ENCODE measurements around the gene AQP7. TPM values are rescaled to one million over a fixed set of nuclear protein-coding genes. Genes with fewer than 3 reads are reported as not detected.

The AQP7 gene
- total RNA-seq, 1 experiment from 2014 or later, result not detected

DNA sequence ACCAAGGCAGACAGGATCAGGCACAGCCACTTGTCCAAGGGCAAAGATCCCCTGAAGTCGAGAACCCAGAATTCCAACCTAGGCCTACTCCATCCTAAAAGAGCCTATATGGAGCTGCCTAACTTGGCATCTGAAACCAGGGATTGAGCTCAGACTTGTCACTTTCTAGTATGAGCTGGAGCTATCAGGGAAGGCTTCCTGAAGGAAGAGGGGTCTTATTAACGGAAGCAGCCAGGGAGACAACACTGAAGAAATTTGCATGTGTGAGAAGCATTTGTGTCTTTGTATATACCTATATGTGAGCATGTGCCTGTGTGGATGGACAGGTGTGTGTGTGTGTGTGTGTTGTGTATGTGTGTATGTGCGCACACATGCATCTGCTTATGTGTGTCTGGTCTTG lies 4.7 kb upstream of the AQP7 start:
- Histone ChIP-seq H2AFZ (ENCODE audit: low read length) (no peak overlapping the region), H3K4me3 (ENCODE audit: low read length) (no peak overlapping the region), H3K27ac (ENCODE audit: low read length) (no peak overlapping the region), H3K79me2 (ENCODE audit: low read length) (no peaks in the 10 kb centered on the region), H3K9me3 (ENCODE audit: low read length) (no peaks in the 10 kb centered on the region), H3K9ac (ENCODE audit: low read length) (no peak overlapping the region), H3K4me2 (ENCODE audit: low read length) (no peak overlapping the region), H3K36me3 (ENCODE audit: low read depth, low read length) (no peaks in the 10 kb centered on the region), H3F3A (ENCODE audit: low read length, unreplicated experiment) (no peaks in the 10 kb centered on the region), H3K9me2 (replicated peaks; ENCODE audit: low read length) (no peaks in the 10 kb centered on the region), H3K27me3 (ENCODE audit: low read length) (no peaks in the 10 kb centered on the region), H3K4me1 (ENCODE audit: insufficient read depth, low read length) (peaks cover 4% of the 10 kb centered on the region; the same call in 1 of the 2 replicates), H4K20me1 (ENCODE audit: low read length) (no peaks in the 10 kb centered on the region)
- BruUV-seq (replicated peaks), result no TSS peak
- TF ChIP-seq, protein P1, sequence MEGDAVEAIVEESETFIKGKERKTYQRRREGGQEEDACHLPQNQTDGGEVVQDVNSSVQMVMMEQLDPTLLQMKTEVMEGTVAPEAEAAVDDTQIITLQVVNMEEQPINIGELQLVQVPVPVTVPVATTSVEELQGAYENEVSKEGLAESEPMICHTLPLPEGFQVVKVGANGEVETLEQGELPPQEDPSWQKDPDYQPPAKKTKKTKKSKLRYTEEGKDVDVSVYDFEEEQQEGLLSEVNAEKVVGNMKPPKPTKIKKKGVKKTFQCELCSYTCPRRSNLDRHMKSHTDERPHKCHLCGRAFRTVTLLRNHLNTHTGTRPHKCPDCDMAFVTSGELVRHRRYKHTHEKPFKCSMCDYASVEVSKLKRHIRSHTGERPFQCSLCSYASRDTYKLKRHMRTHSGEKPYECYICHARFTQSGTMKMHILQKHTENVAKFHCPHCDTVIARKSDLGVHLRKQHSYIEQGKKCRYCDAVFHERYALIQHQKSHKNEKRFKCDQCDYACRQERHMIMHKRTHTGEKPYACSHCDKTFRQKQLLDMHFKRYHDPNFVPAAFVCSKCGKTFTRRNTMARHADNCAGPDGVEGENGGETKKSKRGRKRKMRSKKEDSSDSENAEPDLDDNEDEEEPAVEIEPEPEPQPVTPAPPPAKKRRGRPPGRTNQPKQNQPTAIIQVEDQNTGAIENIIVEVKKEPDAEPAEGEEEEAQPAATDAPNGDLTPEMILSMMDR (conservative IDR thresholded peaks at IDR 0.05; ENCODE audit: low read depth, low read length), result no peak
- TF ChIP-seq EZH2 (IDR thresholded peaks at IDR 0.05; ENCODE audit: low read length, unreplicated experiment) (no peak), EZH2phosphoT487 (IDR thresholded peaks at IDR 0.05; ENCODE audit: borderline replicate concordance, low read length) (no peak)
- POLR2A ChIA-PET (ENCODE audit: unreplicated experiment), result no interaction called here
- intact Hi-C loops (cut with micrococcal nuclease), result loop anchor here (5.0 kb wide), 1 partner anchor 40 kb away; the partner anchor contains the start of gene AQP3
- ATAC-seq, result no peak
- CTCF ChIA-PET, result no interaction called here
- DNase-seq, result no peak

DNA sequence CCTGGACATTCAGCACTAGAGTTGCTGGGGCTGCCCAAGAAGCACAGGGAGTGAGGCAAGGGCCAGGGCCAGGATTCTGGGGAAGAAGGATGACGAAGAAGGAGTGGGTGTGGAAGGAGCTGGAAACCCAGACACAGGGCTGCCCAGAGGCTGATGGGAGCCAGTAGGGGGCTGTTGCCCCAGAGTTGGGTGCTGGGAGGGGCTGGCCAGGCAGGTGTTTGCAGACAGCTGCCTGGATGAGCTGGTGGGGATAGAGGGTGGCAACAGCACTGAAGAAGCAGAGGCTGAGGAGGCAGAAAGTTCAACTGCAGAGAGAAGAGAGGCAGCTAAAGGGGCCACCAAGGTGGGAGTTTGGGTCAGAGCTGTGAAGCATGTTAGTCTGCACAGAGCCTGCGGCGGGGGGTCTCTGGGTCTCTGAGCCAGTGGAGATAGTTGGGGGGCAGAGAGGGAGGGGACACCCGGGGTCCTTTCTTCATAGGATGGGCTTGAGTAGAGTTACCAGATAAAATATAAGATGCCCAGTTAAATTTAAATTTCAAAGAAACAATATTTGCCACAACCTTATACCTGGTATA lies 2.5 kb upstream of the AQP7 start:
- Histone ChIP-seq H3K4me1 (ENCODE audit: insufficient read depth, low read length) (peaks cover 4% of the 10 kb centered on the region; the same call in 1 of the 2 replicates), H3K27me3 (ENCODE audit: low read length) (no peaks in the 10 kb centered on the region), H3K9me3 (ENCODE audit: low read length) (no peaks in the 10 kb centered on the region), H3K27ac (ENCODE audit: low read length) (no peak overlapping the region), H3K9ac (ENCODE audit: low read length) (no peak overlapping the region), H3K4me2 (ENCODE audit: low read length) (no peak overlapping the region), H3K36me3 (ENCODE audit: low read depth, low read length) (no peaks in the 10 kb centered on the region), H4K20me1 (ENCODE audit: low read length) (no peaks in the 10 kb centered on the region), H3K79me2 (ENCODE audit: low read length) (no peaks in the 10 kb centered on the region), H3K9me2 (replicated peaks; ENCODE audit: low read length) (no peaks in the 10 kb centered on the region), H3K4me3 (ENCODE audit: low read length) (no peak overlapping the region), H2AFZ (ENCODE audit: low read length) (no peak overlapping the region), H3F3A (ENCODE audit: low read length, unreplicated experiment) (no peaks in the 10 kb centered on the region)
- CTCF ChIA-PET, result interaction anchor here (1.2 kb wide), 1 partner anchor 48 kb away, joined by 5 read pairs; no protein-coding TSS in a partner anchor
- no peak for TF ChIP-seq EZH2 (IDR thresholded peaks at IDR 0.05; ENCODE audit: low read length, unreplicated experiment)
- TF ChIP-seq EZH2phosphoT487 (IDR thresholded peaks at IDR 0.05; ENCODE audit: borderline replicate concordance, low read length), result no peak
- TF ChIP-seq, protein P1 (conservative IDR thresholded peaks at IDR 0.05; ENCODE audit: low read depth, low read length), result no peak
- ATAC-seq (no peak; the same call in 1 of the 2 replicates), DNase-seq (no peak)
- intact Hi-C loops (cut with micrococcal nuclease), result loop anchor here (5.0 kb wide), 2 partner anchors 42 to 62 kb away; partner anchors contain the start of gene AQP3
- POLR2A ChIA-PET (ENCODE audit: unreplicated experiment), result no interaction called here
- no TSS peak for BruUV-seq (replicated peaks)
